Measurements from ENCODE around the gene TECPR2. TPM values are rescaled to one million over a fixed set of nuclear protein-coding genes. Genes with fewer than 3 reads are reported as not detected.
A peak's percentile ranks its signal among the peaks of the same experiment; 100 is the strongest.

The TECPR2 gene
- total RNA-seq, 1 donor from 2014 or later = 26.9 TPM

DNA sequence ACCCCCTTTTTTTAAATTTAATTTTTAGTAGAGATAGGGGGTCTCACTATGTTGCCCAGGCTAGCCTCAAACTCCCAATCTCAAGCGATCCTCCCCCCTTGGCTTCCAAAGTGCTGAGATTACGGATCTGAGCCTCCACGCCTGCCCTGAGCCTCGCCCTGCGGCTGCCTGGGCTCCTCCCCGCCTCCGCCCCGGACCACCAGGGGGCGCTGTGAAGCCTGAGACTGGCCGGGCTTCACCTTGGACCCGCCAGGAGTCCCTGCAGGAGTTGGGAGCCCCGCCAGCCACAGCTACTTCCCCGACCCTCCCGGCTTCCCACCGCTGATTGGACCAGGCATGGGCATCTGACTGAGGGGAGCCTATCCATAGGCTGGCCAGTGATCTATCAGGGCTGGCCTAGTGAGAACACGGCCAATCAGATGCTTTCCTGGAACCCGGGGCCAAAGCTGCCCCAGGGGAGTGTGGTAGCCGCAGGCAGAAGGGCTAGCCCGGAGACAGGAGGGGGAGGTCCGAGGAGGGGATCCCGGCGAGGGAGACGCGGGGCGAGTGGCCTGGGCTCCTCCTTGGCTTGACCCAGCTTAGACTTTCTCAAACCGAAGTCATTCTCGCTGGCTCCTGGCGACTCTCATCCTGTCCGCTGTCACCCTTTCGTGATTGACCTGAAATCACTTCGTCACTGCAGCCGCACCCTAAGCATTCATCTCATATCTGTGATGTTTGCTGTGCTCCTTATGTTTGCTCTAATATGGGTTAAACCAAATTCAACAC lies 161.9 kb downstream of the TECPR2 start:
- Mint-ChIP-seq H3K27me3 (ENCODE audit: unreplicated experiment) (no peaks in the 10 kb centered on the region), H3K4me3 (ENCODE audit: unreplicated experiment) (peak overlapping the region; percentile 89), H3K27ac (ENCODE audit: unreplicated experiment) (peak overlapping the region; percentile 79), H3K9me3 (ENCODE audit: unreplicated experiment) (no peaks in the 10 kb centered on the region), H3K36me3 (ENCODE audit: unreplicated experiment) (no peaks in the 10 kb centered on the region), H3K4me1 (ENCODE audit: unreplicated experiment) (peaks cover 18% of the 10 kb centered on the region)
- TF ChIP-seq CTCF (IDR thresholded peaks at IDR 0.05) = peak; percentile 99
- DNase-seq (ENCODE audit: extremely low spot score, unreplicated experiment) = peak; percentile 99

DNA sequence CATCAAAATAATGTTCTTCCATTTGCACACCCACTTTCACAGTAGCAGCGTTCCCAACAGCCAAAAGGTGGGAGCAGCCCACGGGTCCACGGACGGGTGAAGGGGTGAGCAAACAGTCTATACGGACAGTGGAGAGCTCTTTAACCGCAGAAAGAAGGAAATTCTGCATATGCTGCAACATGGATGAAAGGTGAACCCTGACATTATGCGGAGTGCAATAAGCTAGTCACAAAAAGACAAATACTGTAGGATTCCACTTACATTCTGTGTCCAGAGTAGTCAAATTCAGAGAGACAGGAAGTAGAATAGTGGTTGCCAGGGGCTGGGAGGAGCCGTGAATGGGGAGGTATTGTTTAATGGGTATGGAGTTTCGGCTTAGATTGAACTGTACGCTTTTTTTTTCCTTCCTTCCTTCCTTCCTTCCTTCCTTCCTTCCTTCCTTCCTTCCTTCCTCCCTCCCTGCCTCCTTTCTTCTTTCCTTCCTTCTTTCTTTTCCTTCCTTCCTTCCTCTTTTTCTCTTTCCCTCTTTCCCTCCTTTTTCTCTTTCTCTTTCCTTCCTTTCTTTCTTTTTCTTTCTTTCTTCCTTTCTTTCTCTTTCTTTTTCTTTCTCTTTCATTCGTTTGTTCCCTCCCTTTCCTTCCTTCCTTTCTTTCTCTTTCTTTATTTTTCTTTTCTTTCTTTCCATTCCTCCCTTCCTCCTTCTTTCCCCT lies 162.6 kb downstream of the TECPR2 start:
- peak overlapping the region; percentile 79 for H3K27ac Mint-ChIP-seq (ENCODE audit: unreplicated experiment)
- no peak for TF ChIP-seq CTCF (IDR thresholded peaks at IDR 0.05)
- no peaks in the 10 kb centered on the region for H3K36me3 Mint-ChIP-seq (ENCODE audit: unreplicated experiment)
- no peaks in the 10 kb centered on the region for H3K27me3 Mint-ChIP-seq (ENCODE audit: unreplicated experiment)
- DNase-seq (ENCODE audit: extremely low spot score, unreplicated experiment) = no peak
- H3K4me1 Mint-ChIP-seq (ENCODE audit: unreplicated experiment) = peaks cover 18% of the 10 kb centered on the region
- H3K4me3 Mint-ChIP-seq (ENCODE audit: unreplicated experiment) = peak overlapping the region; percentile 89
- no peaks in the 10 kb centered on the region for H3K9me3 Mint-ChIP-seq (ENCODE audit: unreplicated experiment)

- Mint-ChIP-seq H3K36me3 (ENCODE audit: unreplicated experiment) (no peaks in the 10 kb centered on the region), H3K27me3 (ENCODE audit: unreplicated experiment) (no peaks in the 10 kb centered on the region), H3K9me3 (ENCODE audit: unreplicated experiment) (no peaks in the 10 kb centered on the region), H3K4me3 (ENCODE audit: unreplicated experiment) (peak overlapping the region; percentile 89), H3K4me1 (ENCODE audit: unreplicated experiment) (peaks cover 18% of the 10 kb centered on the region), H3K27ac (ENCODE audit: unreplicated experiment) (peak overlapping the region; percentile 79)
- no peak for DNase-seq (ENCODE audit: extremely low spot score, unreplicated experiment)
- TF ChIP-seq CTCF (IDR thresholded peaks at IDR 0.05) = no peak
Measured at GRCh38 chr14:102525929-102526497, 163.3 kb downstream of the TECPR2 start.

DNA sequence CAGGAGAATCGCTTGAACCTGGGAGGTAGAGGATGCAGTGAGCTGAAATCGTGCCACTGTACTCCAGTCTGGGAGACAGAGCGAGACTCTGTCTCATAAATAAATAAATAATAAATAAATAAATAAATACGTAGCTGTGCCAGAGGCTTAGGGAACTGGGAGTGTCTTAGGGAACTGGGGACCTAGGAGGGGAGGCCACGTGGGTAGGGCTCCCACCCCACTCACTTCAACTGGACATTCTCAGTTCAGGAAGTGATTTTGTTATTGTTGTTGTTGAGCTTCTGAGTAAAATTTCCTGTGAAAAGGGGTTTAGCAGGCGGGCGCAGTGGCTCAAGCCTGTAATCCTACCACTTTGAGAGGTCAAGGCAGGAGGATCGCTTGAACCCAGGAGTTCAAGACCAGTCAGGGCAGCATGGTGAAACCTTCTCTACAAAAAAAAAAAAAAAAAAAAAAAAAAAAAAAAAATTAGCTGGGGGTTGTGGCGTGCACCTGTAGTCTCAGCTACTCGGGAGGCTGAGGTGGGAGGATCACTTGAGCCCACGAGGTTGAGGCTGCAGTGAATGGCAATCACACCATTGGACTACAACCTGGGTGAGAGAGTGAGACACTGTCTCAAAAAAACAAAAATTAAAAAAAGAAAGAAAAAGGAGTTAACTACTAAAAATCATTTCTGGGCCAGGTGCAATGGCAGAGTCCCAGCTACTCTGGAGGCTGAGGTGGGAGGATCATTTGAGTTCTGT lies 165.9 kb downstream of the TECPR2 start:
- Mint-ChIP-seq H3K36me3 (ENCODE audit: unreplicated experiment) (no peaks in the 10 kb centered on the region), H3K27ac (ENCODE audit: unreplicated experiment) (no peak overlapping the region), H3K4me3 (ENCODE audit: unreplicated experiment) (no peak overlapping the region), H3K27me3 (ENCODE audit: unreplicated experiment) (no peaks in the 10 kb centered on the region), H3K4me1 (ENCODE audit: unreplicated experiment) (peaks cover 16% of the 10 kb centered on the region), H3K9me3 (ENCODE audit: unreplicated experiment) (no peaks in the 10 kb centered on the region)
- no peak for TF ChIP-seq CTCF (IDR thresholded peaks at IDR 0.05)
- DNase-seq (ENCODE audit: extremely low spot score, unreplicated experiment) = no peak

Data from osteocyte (in vitro differentiated cells).